ENCODE results near the gene TNRC18.

Gene TNRC18

DNA sequence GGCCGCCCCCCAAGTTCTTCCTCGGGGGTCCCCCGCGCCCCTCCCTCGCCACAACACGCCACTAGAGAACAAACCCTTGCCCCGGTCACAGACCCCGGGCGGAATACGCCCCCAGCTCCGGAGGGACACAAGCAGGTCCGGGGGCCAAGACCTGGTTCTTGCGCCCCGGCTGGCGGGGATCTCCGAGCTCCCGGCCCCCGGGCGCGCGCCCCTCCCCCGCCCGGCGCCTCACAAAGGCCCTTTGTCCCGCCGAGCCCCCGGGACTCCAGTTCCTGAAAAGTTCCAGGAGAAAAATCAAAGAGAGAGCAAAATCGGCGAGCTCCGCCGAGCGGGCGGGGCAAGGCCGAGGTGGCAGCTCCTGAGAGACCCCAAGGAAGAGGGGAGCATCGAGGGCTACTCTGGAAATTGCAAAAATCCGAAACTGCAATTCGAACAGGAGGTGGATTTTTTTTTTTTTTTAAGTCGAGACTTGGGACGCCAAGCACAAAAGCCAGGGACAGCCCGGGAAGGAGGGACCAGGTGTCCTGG lies 4.0 kb downstream of the TNRC18 start:
- H3K4me3 ChIP-seq (ENCODE audit: control insufficient read depth, low read depth, low read length): peak overlapping the region; percentile 78
- TF ChIP-seq, protein P1, sequence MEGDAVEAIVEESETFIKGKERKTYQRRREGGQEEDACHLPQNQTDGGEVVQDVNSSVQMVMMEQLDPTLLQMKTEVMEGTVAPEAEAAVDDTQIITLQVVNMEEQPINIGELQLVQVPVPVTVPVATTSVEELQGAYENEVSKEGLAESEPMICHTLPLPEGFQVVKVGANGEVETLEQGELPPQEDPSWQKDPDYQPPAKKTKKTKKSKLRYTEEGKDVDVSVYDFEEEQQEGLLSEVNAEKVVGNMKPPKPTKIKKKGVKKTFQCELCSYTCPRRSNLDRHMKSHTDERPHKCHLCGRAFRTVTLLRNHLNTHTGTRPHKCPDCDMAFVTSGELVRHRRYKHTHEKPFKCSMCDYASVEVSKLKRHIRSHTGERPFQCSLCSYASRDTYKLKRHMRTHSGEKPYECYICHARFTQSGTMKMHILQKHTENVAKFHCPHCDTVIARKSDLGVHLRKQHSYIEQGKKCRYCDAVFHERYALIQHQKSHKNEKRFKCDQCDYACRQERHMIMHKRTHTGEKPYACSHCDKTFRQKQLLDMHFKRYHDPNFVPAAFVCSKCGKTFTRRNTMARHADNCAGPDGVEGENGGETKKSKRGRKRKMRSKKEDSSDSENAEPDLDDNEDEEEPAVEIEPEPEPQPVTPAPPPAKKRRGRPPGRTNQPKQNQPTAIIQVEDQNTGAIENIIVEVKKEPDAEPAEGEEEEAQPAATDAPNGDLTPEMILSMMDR (IDR thresholded peaks at IDR 0.05; ENCODE audit: control insufficient read depth, insufficient read depth, low read depth, low read length, missing control alignments): no peak

DNA sequence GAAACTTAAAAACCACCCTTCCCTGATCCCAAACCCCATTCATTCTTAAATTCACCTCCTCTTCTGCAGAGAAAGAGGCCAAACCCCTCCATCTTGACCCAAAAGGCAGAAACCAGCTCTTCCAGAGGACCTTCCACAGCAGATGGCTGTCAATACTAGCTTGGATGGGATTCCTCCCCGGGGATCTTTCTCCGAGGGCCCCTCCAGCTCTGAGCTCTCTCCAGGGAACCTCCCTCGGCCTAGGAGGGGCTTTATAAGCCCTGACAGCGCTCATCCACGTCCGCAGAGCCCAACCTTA lies 5.4 kb downstream of the TNRC18 start:
- H3K4me3 ChIP-seq (ENCODE audit: control insufficient read depth, low read depth, low read length): peak overlapping the region; percentile 78
- TF ChIP-seq, protein P1 (IDR thresholded peaks at IDR 0.05; ENCODE audit: control insufficient read depth, insufficient read depth, low read depth, low read length, missing control alignments): no peak
- no peak for DNase-seq (ENCODE audit: low read depth)

More for the DNA sequence above, 4.0 kb downstream of the TNRC18 start:
- no peak for DNase-seq (ENCODE audit: low read depth)

DNA sequence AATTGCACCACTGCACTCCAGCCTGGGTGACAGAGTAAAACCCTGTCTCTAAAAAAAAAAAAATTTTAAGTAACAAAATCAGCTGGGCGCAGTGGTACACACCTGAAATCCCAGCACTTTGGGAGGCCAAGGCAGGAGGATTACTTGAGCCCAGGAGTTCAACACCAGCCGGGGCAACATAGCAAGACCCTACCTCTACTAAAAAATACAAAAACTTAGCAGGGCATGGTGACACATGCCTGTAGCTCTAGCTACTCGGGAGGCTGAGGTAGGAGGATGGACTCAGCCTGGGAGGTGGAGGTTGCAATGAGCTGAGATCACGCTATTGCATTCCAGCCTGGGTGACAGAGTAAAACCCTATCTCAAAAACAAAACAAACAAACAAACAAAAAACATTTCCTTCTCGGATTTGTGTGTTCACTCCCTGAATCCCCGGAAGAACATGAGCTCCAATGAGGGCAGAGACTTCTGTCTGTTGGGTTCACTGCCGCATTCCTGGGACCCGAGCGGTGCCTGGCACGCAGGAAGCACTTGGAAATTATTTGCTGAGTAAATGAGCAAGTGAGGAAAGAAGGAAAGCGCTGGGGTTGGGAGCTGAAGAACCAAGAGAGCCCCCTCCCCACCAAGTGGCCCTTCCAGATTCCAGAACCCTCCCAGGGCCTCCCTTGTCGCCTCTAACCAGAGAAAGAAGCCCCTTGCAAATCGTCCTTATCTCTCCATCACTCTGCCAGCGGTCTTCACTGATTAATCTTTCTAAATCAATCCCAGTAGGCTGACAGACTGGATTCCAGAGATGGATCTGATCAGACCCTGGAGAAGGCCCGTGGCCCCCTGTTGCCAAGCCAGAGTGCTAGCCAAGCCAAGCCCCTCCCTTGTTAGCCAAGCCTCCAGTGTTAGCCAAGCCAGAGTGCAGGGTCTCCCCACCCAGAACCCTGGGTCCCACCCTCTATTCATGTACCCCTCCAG lies 6.2 kb downstream of the TNRC18 start:
- no peak overlapping the region for H3K4me3 ChIP-seq (ENCODE audit: control insufficient read depth, low read depth, low read length)
- DNase-seq (ENCODE audit: low read depth): no peak
- TF ChIP-seq, protein P1 (IDR thresholded peaks at IDR 0.05; ENCODE audit: control insufficient read depth, insufficient read depth, low read depth, low read length, missing control alignments): no peak

DNA sequence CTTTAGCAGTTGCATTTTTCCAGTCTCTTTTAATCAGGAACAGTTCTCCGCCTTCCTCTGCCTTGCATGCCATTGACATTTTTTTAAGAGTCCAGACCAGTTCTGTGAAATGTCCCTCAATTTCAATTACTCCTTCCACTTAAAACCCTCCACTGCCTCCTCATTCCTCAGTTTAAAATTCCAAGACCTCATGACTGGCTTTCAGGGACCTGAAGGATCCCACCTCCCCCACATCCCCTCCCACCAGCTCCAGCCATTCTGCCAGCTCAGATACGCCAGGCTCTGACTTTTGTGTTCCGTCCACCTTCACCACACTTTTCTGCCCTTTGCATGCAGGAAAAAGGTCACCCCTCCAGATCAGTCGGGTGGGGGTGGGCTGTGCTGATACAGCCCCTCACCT lies 8.7 kb downstream of the TNRC18 start:
- TF ChIP-seq, protein P1 (IDR thresholded peaks at IDR 0.05; ENCODE audit: control insufficient read depth, insufficient read depth, low read depth, low read length, missing control alignments): no peak
- H3K4me3 ChIP-seq (ENCODE audit: control insufficient read depth, low read depth, low read length): no peak overlapping the region
- DNase-seq (ENCODE audit: low read depth): no peak

DNA sequence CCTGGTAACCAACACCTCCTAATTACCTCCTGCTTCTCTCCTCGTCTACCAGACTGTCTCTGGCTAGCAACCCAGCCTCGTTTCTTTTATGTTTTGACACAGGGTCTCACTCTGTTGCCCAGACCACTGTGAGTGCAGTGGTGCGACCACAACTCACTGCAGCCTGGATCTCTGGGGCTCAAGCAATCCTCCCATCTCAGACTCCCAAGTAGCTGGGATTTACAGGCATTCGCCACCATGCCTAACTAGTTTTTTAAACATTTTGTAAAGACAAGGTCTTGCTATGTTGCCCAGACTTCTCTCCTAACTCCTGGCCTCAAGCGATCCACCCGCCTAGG lies 10.2 kb downstream of the TNRC18 start:
- TF ChIP-seq, protein P1 (IDR thresholded peaks at IDR 0.05; ENCODE audit: control insufficient read depth, insufficient read depth, low read depth, low read length, missing control alignments): no peak
- no peak for DNase-seq (ENCODE audit: low read depth)
- no peak overlapping the region for H3K4me3 ChIP-seq (ENCODE audit: control insufficient read depth, low read depth, low read length)

DNA sequence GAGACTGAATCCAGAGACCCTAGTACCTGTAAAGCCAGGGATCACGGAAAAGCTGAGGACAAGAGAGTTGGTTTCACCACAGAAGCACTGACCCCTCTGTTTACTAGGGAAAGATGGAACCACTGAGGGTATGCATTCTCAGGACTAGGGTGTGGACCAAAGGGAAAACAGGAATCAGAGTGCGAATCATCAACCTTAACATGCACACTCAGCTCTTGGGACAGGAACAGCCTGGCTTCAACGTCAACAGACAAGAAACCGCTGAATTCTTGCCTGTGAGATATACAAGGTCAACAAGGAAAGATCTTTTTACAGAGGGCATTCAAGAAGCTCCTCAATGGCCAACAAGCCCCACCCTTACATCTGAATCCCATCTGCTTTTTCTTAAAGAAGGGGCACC lies 14.9 kb downstream of the TNRC18 start:
- no peak overlapping the region for H3K4me3 ChIP-seq (ENCODE audit: control insufficient read depth, low read depth, low read length)
- TF ChIP-seq, protein P1 (IDR thresholded peaks at IDR 0.05; ENCODE audit: control insufficient read depth, insufficient read depth, low read depth, low read length, missing control alignments): no peak
- no peak for DNase-seq (ENCODE audit: low read depth)

All from AG09309 (cell line).